ENCODE data around the gene ARHGAP25.

Gene ARHGAP25

DNA sequence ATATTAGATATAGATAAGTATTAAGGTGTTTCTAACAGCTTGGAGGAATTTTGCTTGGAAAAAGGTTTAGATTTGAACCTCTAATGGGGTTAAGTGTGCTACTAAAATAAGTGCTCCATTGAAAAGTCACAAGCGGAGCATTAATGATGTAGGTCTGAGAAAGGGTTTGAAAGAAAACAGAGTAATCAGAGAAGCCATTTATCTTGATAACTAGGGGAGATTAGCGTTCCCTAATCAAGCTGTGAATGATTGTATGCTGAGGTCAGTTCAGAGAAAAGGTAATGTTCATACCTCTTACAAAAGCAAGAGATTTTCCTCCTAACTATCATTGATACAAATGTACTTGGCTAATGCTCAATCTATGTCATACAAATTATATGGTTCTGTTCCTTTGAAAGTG lies 1.5 kb downstream of the ARHGAP25 start:
- no peak for DNase-seq (ENCODE audit: low read depth)
- TF ChIP-seq, protein P1, sequence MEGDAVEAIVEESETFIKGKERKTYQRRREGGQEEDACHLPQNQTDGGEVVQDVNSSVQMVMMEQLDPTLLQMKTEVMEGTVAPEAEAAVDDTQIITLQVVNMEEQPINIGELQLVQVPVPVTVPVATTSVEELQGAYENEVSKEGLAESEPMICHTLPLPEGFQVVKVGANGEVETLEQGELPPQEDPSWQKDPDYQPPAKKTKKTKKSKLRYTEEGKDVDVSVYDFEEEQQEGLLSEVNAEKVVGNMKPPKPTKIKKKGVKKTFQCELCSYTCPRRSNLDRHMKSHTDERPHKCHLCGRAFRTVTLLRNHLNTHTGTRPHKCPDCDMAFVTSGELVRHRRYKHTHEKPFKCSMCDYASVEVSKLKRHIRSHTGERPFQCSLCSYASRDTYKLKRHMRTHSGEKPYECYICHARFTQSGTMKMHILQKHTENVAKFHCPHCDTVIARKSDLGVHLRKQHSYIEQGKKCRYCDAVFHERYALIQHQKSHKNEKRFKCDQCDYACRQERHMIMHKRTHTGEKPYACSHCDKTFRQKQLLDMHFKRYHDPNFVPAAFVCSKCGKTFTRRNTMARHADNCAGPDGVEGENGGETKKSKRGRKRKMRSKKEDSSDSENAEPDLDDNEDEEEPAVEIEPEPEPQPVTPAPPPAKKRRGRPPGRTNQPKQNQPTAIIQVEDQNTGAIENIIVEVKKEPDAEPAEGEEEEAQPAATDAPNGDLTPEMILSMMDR (IDR thresholded peaks at IDR 0.05; ENCODE audit: low read length, missing control alignments): no peak
- H3K4me3 ChIP-seq (replicated peaks; ENCODE audit: low read depth, low read length): no peak overlapping the region

DNA sequence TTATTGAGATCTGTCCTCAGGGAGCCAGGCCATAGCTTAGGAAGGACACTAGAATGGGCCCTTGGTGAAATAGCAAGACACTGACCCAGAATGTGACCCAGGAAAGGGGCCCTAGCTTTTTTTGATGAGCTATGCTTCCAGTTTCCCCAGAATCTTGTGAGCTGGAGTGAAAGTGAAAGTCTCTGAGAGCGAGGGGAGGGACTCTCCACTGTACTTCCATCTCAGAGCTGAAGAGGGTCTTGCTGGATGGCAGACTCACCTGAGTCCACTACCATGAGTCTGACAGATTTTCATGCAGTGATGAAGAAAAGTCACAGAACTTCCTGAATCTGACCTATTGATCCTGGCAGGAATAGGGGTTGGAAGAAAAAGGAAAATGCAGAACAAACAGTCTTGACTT lies 3.1 kb downstream of the ARHGAP25 start:
- TF ChIP-seq, protein P1 (IDR thresholded peaks at IDR 0.05; ENCODE audit: low read length, missing control alignments): no peak
- H3K4me3 ChIP-seq (replicated peaks; ENCODE audit: low read depth, low read length): no peak overlapping the region
- no peak for DNase-seq (ENCODE audit: low read depth)

DNA sequence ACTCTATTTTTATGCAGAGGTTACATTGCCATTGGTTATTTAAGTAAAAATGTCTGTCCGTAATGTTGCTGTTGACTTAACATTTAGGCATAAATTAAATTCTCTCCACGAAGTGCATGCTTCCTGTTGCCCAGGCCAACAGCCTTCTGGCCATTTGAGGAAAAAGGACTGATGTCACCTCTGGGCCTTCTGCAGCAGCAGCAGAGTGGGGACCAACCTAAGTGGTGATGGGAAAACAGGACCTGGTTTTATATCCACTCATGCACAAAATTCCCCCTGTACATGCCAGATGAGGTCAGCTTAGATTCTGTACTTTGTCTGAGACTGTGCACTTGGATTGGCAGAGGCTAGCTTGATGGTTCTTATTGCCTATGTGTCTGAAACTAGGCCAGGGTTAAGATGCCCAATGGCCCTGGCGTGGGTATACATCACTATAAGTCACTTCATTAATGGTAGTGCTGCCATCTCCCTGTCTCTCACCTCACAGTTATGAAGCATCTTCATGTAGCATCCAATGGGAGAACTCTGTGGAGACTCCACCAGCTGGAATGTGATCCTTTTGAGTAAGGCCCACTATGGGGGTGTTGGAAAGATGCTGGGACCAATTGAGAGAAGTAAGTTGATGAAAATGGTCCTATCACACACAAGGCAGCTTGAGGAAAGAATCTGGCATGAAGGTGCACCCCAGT lies 4.4 kb downstream of the ARHGAP25 start:
- TF ChIP-seq, protein P1 (IDR thresholded peaks at IDR 0.05; ENCODE audit: low read length, missing control alignments): no peak
- DNase-seq (ENCODE audit: low read depth): no peak
- H3K4me3 ChIP-seq (replicated peaks; ENCODE audit: low read depth, low read length): no peak overlapping the region

DNA sequence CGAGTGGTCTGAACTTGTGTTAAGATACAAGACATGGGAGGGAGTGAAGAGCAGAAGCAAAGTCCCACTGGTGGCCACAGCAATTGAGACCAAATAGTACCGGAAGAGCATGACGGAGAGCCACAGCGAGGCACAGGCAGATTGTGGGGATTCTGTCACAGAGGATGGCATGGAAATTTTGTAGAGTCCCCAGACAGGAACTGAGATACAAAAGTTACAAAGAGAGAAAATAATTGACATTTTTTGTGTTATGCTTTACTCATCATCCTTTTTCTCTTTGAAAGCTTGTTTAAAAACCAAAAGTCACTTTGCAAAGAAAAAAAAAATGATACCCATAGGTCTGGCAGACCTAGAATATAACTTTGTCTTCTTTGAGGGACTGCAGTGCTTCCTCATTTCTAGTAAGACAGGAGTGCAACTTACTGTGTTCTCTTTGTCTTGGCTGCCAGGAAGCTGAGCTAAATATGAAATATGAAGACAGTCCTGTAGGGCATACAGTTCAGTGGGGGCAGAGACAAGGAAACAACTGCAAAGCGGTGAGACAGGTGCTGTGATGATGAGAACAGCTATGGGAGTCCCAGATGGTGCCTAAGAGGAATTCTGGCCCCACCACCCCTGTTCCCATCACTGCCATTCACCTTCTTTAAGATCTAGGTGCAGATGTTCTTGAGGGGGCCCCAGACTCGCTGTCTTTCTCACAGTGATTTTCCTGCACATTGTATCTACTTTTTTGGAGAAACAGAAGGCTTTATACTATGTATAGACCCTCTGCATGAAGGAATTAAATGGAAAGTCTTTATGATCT lies 5.2 kb downstream of the ARHGAP25 start:
- DNase-seq (ENCODE audit: low read depth): no peak
- H3K4me3 ChIP-seq (replicated peaks; ENCODE audit: low read depth, low read length): no peak overlapping the region
- TF ChIP-seq, protein P1 (IDR thresholded peaks at IDR 0.05; ENCODE audit: low read length, missing control alignments): no peak

DNA sequence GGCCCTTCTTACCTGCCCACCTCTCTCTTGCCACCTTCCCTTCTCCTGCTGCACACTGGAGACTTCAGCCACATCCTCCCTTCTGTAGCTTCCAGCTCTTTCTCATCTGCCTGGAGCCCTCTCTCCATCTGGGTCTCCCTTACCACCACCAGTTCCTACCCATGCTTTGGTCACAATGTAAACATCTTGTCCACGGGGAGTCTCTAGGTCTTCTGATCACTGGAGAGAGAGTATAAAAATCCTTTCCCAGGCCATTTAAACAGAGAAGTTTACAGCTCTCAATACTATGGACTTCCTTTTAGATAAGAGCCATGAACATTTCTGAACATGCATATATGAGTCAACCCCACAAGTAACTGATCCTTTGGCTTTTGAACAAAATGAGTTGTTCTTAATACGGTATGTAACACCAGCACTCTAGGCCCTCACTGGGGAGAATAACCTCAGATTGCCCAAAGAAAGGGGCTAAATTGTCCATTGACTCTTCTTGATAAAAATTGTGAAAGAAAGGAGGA lies 5.8 kb downstream of the ARHGAP25 start:
- H3K4me3 ChIP-seq (replicated peaks; ENCODE audit: low read depth, low read length): no peak overlapping the region
- peak; percentile 52 for DNase-seq (ENCODE audit: low read depth)
- TF ChIP-seq, protein P1 (IDR thresholded peaks at IDR 0.05; ENCODE audit: low read length, missing control alignments): no peak

DNA sequence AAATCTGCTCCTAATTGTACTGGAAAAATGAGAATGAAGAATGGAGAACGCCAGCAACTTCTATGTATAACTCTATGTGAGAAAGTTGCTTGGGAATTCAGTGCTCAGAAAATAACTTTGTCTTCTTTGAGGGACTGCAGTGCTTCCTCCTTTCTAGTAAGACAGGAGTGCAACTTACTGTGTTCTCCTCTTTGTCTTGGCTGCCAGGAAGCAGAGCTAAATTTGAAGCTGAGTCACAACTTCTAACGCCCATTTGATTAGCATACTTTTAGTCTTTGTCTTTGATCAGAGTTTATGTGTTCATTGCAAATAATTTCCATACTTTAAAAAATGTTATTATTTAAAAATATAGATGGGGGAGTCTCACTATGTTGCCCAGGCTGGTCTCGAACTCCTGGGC lies 6.6 kb downstream of the ARHGAP25 start:
- DNase-seq (ENCODE audit: low read depth): no peak
- no peak overlapping the region for H3K4me3 ChIP-seq (replicated peaks; ENCODE audit: low read depth, low read length)
- TF ChIP-seq, protein P1 (IDR thresholded peaks at IDR 0.05; ENCODE audit: low read length, missing control alignments): no peak
